OCI-LY1 (cell line): ENCODE measurements around the gene FBLN7.

Source experiments
- H2AFZ ChIP-seq: fragments of 200-600 bp; sonication (generic), shearing (Covaris generic); 2 replicates; pipeline ENCODE4 v1.6.0; 2014; ENCODE audit warnings: antibody characterized with exemption, mild to moderate bottlenecking, low read length
- H3F3A ChIP-seq: fragments of 200-600 bp; sonication (generic), shearing (Covaris generic); 2 replicates; pipeline ENCODE4 v1.6.0; 2014; ENCODE audit warnings: mild to moderate bottlenecking, antibody characterized with exemption, low read length, moderate library complexity; ENCODE audit not compliant: insufficient read depth
- H3K27ac ChIP-seq: fragments of 200-600 bp; sonication (generic); 2 replicates; pipeline ENCODE4 v1.5.1; 2014; ENCODE audit warnings: low read length, mixed run types, mild to moderate bottlenecking, low read depth; ENCODE audit not compliant: poor library complexity, severe bottlenecking
- H3K27me3 ChIP-seq: fragments of 200-600 bp; sonication (generic); 2 replicates; pipeline ENCODE4 v1.6.0; 2014; ENCODE audit warnings: antibody characterized with exemption, mild to moderate bottlenecking, low read length, moderate library complexity; ENCODE audit not compliant: insufficient read depth
- H3K36me3 ChIP-seq: fragments of 200-600 bp; sonication (generic); 2 replicates; pipeline ENCODE4 v1.6.1; 2014; ENCODE audit warnings: mild to moderate bottlenecking, antibody characterized with exemption, low read length, moderate library complexity, mixed read lengths; ENCODE audit not compliant: insufficient read depth
- H3K4me1 ChIP-seq: fragments of 200-600 bp; sonication (generic); 2 replicates; pipeline ENCODE4 v1.5.1; 2014; ENCODE audit warnings: mild to moderate bottlenecking, low read length, moderate library complexity; ENCODE audit not compliant: insufficient read depth, severe bottlenecking
- H3K4me2 ChIP-seq: fragments of 200-600 bp; sonication (generic), shearing (Covaris generic); 2 replicates; pipeline ENCODE4 v1.6.1; 2014; ENCODE audit warnings: low read length
- H3K4me3 ChIP-seq: fragments of 200-600 bp; sonication (generic); 2 replicates; pipeline ENCODE4 v1.5.1; 2014; ENCODE audit warnings: low read length, low read depth, mild to moderate bottlenecking, mixed read lengths; ENCODE audit not compliant: poor library complexity, severe bottlenecking
- H3K79me2 ChIP-seq: fragments of 200-600 bp; shearing (Covaris generic); 2 replicates; pipeline ENCODE4 v1.6.1; 2016; ENCODE audit warnings: mixed run types, low read length, mixed read lengths; ENCODE audit not compliant: insufficient read depth
- H3K9ac ChIP-seq: fragments of 200-600 bp; sonication (generic), shearing (Covaris generic); 2 replicates; pipeline ENCODE4 v1.6.1; 2014; ENCODE audit warnings: mild to moderate bottlenecking, low read length, mixed read lengths
- H3K9me2 ChIP-seq: fragments of 200-600 bp; sonication (generic), shearing (Covaris generic); 2 replicates; pipeline ENCODE4 v1.6.1; 2014; ENCODE audit warnings: low read depth, mild to moderate bottlenecking, low read length, mixed read lengths
- H3K9me3 ChIP-seq: fragments of 200-600 bp; shearing (Covaris generic); 2 replicates; pipeline ENCODE4 v1.6.1; 2014; ENCODE audit warnings: low read length, mixed read lengths
- H4K20me1 ChIP-seq: fragments of 200-600 bp; sonication (generic), shearing (Covaris generic); 2 replicates; pipeline ENCODE4 v1.6.0; 2016; ENCODE audit warnings: mild to moderate bottlenecking, low read length; ENCODE audit not compliant: insufficient read depth
- CTCF ChIP-seq: fragments of 200-600 bp; sonication (generic), shearing (Covaris generic); IDR thresholded peaks from 2 replicates; pipeline ENCODE4 v1.5.1; 2017; ENCODE audit warnings: mild to moderate bottlenecking, antibody characterized with exemption, low read length, moderate library complexity, mixed read lengths
- EZH2 ChIP-seq: fragments of 200-600 bp; sonication (generic), shearing (Covaris generic); IDR thresholded peaks from 2 replicates; pipeline ENCODE4 v1.8.0; 2017; ENCODE audit warnings: borderline replicate concordance, mixed run types, mild to moderate bottlenecking, antibody characterized with exemption, low read length, moderate library complexity, mixed read lengths

The FBLN7 gene

GRCh38 chr2:112133344-112133743 lies 4.8 kb upstream of the FBLN7 start:
- no peaks in the 10 kb centered on the region; the same call in 1 of the 2 replicates for H3K36me3 ChIP-seq
- H3K27me3 ChIP-seq = no peaks in the 10 kb centered on the region
- no peaks in the 10 kb centered on the region; the same call in 1 of the 2 replicates for H3F3A ChIP-seq
- no peak overlapping the region for H3K4me3 ChIP-seq
- peaks cover 7% of the 10 kb centered on the region for H3K4me1 ChIP-seq
- peaks cover 7% of the 10 kb centered on the region for H3K9me3 ChIP-seq
- no peak for TF ChIP-seq EZH2
- TF ChIP-seq CTCF = no peak
- H3K9me2 ChIP-seq = no peaks in the 10 kb centered on the region
- H3K9ac ChIP-seq = no peak overlapping the region
- no peaks in the 10 kb centered on the region for H3K79me2 ChIP-seq
- no peak overlapping the region for H3K4me2 ChIP-seq
- H4K20me1 ChIP-seq = no peaks in the 10 kb centered on the region
- no peak overlapping the region for H3K27ac ChIP-seq
- H2AFZ ChIP-seq = no peak overlapping the region

GRCh38 chr2:112134120-112134519 lies 4.1 kb upstream of the FBLN7 start:
- peaks cover 5% of the 10 kb centered on the region for H3K9me3 ChIP-seq
- no peaks in the 10 kb centered on the region for H4K20me1 ChIP-seq
- H3K36me3 ChIP-seq = no peaks in the 10 kb centered on the region; the same call in 1 of the 2 replicates
- TF ChIP-seq EZH2 = no peak
- TF ChIP-seq CTCF = no peak
- H3K4me1 ChIP-seq = peaks cover 7% of the 10 kb centered on the region
- no peaks in the 10 kb centered on the region for H3K79me2 ChIP-seq
- no peak overlapping the region for H3K27ac ChIP-seq
- no peaks in the 10 kb centered on the region for H3K9me2 ChIP-seq
- no peaks in the 10 kb centered on the region; the same call in 1 of the 2 replicates for H3F3A ChIP-seq
- no peak overlapping the region for H3K4me2 ChIP-seq
- H3K4me3 ChIP-seq = no peak overlapping the region
- no peak overlapping the region for H2AFZ ChIP-seq
- no peaks in the 10 kb centered on the region for H3K27me3 ChIP-seq
- no peak overlapping the region for H3K9ac ChIP-seq

- Histone ChIP-seq H2AFZ (no peak overlapping the region), H3K4me2 (no peak overlapping the region), H3K9me3 (peaks cover 5% of the 10 kb centered on the region), H3K4me3 (no peak overlapping the region), H3K79me2 (no peaks in the 10 kb centered on the region), H4K20me1 (no peaks in the 10 kb centered on the region), H3K27ac (no peak overlapping the region), H3K9me2 (no peaks in the 10 kb centered on the region), H3K9ac (no peak overlapping the region), H3F3A (no peaks in the 10 kb centered on the region; the same call in 1 of the 2 replicates), H3K27me3 (no peaks in the 10 kb centered on the region), H3K4me1 (peaks cover 7% of the 10 kb centered on the region), H3K36me3 (no peaks in the 10 kb centered on the region; the same call in 1 of the 2 replicates)
- TF ChIP-seq CTCF (no peak), EZH2 (no peak)
Measured at GRCh38 chr2:112136096-112136495, 2.1 kb upstream of the FBLN7 start.
